Left renal cortex interstitium (tissue), 4 donors: ENCODE measurements around the gene NCAPD3. TPM values are rescaled to one million over a fixed set of nuclear protein-coding genes. Genes with fewer than 3 reads are reported as not detected.

Source experiments
- DNase-seq, 4 donors: peaks; one replicate each; pipeline ENCODE4 v3.0.0-alpha.2; 2013; ENCODE audit warnings: low read depth in 4 of 4, low spot score in 2 of 4, missing footprints in 1 of 4
- polyA plus RNA-seq, 4 donors: library from polyadenylated mRNA; unstranded; fragments of 120-200 nt; gene quantifications; one replicate each; pipeline ENCODE4 v1.2.1, GENCODE V29; 2013; ENCODE audit not compliant: insufficient read length in 4 of 4

NCAPD3 gene
- polyA plus RNA-seq, 4 donors: 24.0 to 38.7 (median 33.5) TPM

DNA sequence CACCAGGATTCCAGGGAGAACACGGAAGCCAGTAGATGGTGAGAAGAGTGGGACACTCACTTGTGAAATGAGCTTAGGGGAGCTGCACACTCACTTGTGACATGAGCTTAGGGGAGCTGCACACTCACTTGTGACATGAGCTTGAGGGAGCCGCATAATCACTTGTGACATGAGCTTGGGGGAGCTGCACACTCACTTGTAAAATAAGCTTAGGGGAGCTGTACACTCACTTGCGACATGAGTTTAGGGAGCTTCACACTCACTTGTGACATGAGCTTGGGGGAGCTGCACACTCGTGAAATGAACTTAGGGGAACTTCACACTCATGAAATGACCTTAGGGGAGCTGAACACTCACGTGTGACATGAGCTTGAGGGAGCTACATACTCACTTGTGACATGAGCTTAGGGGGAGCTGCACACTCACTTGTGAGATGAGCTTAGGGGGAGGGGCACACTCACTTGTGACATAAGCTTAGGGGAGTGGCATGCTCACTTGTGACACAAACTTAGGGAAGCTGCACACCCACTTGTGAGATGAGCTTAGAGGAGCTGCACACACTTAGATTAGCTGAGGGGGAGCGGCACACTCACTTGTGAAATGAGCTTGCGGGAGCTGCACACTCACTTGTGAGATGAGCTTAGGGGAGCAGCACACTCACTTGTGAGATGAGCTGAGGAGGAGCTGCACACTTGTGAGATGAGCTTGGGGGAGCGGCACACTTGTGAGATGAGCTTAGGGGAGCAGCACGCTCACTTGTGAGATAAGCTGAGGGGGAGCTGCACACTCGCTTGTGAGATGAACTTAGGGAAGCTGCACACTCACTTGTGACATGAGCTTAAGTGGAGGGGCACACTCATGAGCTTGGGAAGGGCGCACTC is 59.0 kb downstream of the NCAPD3 start:
- DNase-seq: no peak

DNA sequence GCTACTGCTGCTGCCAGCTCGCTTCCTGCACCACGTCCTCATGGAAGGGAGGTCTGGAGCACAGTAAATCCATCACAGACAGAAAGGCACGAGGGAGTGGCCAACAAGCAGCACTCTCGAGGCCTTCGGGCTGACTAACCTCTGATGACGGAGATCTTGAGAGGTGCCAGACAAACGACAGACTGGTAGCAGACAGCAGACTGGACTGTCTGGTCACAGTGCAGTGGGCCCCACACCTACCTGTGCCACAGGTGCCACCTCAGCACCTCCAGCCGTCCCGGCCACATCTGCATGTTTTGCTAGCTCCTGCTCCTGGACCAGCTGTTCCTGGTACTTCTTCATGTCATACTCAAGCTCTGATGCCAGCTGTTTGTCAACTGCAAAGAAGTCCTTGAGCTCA is 64.1 kb downstream of the NCAPD3 start:
- no peak for DNase-seq

DNA sequence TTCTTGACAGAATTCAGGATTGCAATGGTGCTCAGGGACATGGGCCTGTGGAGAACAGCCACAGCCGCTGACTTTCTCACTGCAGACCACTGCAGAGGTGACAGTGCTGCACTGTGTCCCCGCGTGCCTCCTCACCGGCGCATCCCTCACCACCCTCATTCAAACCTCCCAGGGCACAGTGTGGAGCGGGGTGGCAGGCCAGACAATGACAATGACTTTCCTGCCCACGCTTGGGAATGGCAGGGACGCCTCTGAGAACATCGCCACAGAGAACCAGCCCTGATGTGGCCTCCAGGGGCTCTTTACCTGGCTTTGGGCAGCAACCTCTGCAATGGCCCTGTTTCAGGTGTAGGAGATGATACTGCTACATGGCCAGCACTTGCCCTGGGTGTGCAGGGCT is 65.7 kb downstream of the NCAPD3 start:
- no peak for DNase-seq

DNA sequence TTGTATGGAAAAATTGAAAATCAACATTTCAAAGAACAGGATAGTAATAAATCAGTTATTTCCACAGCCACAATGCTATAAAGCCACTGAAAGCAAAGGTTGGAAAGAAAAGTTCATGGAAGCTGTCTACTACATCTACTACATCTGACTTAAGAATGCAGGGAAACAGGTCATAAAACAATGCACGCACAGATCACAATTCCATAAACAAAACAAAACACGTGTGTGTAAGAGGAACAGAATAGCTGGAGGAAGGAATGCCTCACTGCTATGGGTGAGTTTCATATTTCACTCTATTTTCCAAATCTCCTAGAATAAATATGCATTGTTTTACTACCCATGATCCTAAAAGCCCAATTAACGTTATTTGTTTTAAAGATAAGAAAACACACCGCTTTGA is 66.3 kb downstream of the NCAPD3 start:
- DNase-seq: no peak

DNA sequence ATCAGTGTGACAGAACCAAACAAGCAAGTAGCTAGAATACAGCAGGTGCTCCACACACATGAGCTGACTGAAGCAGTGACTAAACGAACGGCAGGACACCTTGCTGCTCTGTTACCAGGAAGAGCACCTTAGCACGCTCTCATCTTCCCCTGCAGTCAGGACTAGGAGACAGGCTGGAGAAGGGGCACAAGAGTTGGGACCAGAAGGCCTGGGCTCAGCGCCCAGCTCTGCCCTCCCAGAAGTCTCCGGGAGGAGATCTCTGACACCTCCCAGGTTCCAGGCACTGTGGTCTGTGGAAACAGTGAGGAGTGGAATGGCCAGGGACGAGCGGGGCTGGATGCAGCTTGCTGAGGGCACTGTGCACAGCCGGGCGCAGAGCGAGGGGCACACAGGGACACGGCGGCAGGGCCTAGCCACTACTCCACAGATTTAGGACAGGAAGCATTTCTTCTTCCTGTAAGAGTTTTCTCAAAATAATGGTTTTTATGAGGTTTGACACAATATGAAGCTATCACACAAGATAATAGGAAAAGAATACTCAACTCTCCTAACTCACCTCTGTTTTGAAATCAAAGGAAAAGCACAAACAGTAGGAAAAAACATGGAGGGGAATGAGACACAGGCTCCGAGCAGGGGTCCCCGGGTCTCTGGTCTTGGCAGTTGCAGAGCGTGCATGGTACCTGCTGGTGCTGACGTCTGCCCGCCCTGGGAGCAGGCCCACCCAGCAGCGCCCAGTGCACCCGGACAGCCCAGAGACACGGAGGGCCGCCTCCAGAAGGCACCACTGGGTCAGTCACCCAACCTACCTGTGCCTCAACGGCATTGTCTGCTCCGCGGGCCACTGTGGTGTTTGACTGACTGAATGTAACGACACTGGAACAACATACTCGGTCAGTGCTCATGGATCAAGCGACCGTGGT is 67.6 kb downstream of the NCAPD3 start:
- DNase-seq: no peak

DNA sequence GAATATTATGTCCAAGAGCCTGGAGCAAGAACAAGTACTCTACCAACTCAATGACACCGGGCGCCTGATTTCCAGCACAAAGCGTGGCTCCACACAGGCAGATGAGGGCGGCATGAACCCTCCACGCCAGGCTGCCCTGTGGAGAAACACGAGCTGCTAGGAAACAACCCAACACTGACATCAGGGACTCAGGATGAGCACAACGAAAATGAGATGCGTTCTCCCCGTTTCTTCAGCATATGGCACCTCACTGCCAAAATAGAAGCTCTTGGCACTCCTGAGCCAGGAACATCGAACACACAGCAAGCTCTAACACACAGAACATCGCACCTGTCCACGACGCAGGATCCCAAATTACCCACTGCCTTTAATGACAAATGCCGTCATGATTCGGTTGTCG is 68.3 kb downstream of the NCAPD3 start:
- no peak for DNase-seq

DNA sequence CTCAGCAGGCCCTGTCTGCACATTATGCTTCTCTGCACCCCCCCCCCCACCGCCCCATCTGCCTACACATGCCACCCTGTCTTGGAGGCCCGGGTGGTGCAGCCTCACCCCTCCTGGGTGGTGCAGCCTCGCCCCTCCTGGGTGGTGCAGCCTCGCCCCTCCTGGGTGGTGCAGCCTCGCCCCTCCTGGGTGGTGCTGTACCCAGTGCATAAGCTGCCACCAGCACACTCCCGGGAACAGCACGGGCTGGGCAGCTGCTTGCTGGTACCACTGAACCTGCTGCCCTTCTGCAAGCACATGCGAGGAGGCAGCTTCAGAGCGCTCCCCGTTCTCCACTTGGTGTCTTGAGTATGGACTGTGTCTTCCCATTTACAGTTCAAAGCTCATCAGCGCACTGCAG is 69.3 kb downstream of the NCAPD3 start:
- DNase-seq: no peak

DNA sequence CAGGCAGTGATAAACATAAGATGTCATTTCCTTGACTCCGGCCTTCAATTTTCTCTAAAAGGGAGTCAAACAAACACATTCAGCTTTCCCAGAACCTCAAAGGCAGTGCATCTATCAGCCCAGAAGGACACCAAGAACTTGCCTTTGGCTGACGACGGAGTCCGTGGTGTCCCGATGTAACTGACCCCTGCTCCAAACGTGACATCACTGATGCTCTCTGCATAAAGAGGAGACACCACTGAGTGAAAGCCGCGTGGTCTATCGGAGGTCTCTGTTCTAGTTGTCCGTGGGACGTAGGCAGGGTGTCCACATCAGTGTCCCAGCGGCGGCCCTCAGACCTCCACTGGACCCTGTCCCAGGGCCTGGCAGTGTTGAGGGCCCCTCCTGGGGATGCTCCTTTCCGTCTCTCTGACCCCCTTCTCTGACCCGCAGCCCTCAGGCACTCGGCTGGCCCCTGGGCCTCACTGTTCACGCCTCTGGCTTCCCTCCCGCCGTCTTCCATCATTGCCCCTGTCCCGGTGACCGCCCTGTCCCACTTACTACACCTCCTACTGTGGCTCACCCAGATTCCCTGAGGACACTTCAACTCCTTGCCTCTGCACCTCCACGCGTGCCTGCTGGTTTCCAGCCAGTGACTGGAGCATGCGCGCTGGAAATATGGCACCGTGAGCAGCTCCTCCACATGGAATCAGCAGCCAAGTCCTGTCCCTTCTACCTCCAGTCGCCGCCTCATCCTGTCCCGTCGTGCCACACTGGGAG is 70.4 kb downstream of the NCAPD3 start:
- DNase-seq: no peak

DNA sequence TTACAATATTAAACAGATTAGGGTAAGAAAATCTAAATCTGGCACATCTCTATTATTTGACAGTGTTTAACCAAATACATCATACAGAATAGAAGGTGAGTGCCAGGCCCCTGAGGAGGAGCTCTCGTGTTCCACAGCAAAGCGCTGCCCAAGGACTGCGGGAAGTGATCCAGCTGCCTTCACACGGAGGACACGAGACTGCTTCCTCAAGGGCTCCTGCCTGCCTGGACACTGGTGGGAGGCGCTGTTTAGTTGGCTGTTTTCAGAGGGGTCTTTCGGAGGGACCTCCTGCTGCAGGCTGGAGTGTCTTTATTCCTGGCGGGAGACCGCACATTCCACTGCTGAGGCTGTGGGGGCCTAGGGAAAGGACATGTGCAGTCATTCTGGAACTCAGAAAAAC is 71.1 kb downstream of the NCAPD3 start:
- DNase-seq: no peak

DNA sequence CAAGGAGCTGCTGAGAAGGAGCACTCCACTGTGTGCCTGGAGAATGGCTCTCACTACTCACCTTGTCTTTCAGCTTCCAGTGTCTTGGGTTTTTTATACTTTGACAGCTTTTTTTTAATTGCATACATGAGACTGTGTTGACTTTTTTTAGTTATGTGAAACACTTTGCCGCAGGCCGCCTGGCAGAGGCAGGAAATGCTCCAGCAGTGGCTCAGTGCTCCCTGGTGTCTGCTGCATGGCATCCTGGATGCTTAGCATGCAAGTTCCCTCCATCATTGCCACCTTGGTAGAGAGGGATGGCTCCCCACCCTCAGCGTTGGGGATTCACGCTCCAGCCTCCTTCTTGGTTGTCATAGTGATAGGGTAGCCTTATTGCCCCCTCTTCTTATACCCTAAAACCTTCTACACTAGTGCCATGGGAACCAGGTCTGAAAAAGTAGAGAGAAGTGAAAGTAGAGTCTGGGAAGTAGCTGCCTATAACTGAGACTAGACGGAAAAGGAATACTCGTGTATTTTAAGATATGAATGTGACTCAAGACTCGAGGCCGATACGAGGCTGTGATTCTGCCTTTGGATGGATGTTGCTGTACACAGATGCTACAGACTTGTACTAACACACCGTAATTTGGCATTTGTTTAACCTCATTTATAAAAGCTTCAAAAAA is 72.6 kb downstream of the NCAPD3 start:
- DNase-seq: no peak

DNA sequence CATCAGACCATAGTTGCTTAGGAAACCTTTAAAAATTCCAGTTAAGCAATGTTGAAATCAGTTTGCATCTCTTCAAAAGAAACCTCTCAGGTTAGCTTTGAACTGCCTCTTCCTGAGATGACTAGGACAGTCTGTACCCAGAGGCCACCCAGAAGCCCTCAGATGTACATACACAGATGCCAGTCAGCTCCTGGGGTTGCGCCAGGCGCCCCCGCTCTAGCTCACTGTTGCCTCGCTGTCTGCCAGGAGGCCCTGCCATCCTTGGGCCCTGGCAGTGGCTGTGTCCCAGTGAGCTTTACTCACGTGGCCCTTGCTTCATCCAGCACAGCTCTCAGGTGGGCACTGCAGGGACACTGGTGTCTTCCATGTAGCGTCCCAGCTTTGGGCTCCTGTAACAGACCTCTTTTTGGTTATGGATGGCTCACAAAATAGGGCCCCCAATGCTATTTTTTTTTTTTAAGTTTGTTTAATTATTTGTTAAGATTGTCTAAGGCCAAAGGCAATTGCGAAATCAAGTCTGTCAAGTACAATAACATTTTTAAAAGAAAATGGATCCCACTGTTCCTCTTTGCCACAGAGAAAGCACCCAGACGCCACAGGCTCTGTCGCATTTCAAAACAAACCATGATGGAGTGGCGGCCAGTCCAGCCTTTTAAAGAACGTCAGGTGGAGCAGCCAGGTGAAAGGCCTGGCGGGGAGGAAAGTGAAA is 73.4 kb downstream of the NCAPD3 start:
- DNase-seq: no peak

DNA sequence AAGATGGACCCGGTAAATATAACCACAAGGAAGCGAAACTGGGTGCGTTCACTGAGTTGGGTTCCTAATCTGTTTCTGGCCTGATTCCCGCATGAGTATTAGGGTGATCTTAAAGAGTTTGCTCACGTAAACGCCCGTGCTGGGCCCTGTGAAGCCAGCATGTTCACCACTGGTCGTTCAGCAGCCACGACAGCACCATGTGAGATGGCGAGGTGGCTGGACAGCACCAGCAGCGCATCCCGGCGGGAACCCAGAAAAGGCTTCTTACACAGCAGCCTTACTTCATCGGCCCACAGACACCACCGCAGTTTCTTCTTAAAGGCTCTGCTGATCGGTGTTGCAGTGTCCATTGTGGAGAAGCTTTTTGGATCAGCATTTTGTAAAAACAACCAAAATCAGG is 74.4 kb downstream of the NCAPD3 start:
- DNase-seq: no peak

DNA sequence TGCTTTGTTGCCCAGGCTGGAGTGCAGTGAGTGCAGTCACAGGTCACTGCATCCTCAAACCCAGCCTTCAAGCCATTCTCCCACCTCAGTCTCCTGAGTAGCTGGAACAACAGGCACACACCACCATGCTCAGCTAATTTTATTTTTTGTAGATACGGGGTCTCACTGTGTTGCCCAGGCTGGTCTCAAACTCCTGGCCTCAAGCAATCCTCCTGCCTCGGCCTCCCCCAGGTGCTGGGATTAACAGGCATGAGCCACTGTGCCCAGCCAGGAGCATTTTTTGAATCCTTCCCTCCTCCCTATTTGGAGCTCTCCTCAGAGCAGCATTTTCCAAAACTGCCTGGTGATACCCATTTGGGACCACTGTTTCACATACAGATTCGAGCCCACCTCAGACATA is 77.2 kb downstream of the NCAPD3 start:
- no peak for DNase-seq

DNA sequence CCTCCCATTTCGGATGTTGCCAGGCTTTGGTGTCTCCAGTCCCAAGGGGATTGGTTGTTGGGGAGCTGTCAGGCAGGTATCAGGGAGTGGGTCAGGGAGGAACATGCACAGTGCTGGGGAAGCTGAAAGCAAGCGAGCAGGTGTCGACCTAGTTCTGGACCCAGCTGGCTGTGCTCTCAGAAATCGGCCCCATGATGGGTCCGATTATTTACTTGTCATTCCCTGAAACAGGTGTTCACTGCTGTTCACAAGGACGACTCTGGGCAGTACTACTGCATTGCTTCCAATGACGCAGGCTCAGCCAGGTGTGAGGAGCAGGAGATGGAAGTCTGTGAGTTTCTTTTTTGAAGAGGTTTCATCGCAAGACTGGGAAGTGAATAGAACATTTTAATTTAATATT is 78.1 kb downstream of the NCAPD3 start:
- no peak for DNase-seq

DNA sequence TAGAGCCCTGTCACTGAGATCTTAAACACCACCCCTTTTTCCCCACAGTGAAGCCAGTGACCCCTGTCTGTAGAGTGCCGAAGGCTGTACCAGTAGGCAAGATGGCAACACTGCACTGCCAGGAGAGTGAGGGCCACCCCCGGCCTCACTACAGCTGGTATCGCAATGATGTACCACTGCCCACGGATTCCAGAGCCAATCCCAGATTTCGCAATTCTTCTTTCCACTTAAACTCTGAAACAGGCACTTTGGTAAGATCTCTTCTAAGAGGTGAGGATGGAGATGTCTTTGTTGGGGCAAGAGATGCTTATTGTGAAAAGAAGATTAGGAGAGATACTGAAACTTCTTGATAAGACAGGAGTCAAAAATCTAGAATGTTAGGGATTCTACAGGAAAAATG is 79.0 kb downstream of the NCAPD3 start:
- no peak for DNase-seq

DNA sequence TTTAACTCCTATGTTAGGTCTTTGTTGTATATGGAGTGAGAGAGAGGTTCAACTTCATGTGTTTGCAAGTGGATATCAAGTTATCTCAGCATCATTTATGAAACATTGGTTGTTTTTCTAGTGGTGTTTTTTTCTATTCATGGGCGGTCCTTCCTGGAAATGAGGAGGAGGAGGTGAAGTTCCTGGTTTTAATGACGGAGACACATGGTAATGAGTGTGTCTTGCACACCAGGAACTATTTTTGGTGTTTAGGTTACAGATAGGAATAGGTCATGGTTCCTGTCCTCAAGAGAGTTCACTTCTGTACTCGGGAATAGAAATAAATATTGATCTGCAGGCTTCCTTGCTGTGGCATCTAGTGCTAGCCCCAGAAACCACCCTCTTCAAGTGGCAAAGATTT is 80.0 kb downstream of the NCAPD3 start:
- no peak for DNase-seq

DNA sequence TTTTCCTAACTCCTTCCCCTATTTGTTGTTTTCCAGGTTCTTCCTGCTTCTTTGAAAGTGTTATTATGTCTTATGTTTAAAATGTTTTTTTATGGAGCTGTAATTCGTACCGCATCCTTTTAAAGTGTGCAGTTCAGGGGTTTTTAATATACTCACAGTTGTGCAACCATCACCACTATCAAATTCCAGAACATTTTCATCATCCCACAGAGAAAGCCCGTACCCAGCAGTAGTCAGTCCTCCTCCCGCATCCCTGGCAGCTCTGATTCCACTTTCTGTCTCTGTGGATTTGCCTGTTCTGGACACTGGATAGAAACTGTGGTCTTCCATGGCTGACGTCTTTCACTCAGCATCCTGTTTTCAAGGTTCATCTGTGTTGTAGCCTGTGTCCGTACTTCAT is 81.2 kb downstream of the NCAPD3 start:
- no peak for DNase-seq

DNA sequence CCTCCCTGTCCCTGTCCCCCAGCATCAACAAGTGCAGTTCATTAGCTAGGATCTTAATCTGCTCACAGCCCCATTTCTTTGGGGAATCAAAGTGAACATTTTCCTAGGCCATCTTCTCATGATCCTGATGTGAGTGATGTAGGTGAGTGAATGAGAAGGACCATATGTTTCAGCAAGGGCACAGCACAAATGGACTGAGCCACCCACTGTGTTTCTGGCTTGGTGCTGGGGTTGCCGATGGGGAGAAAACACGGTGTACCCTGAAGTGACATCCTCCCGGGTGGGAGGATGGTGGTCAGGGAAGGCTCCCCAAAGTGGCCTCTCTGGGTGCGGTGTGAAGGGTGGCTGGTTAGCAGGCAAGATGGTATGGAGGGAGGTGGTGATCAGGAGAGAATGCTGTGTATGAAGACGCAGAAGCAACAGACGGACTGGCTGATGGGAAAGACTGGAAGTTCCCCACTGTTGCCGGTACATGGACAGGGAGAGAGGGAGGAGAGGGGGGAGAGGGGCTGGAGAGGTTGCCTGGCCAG is 82.7 kb downstream of the NCAPD3 start:
- no peak for DNase-seq

DNA sequence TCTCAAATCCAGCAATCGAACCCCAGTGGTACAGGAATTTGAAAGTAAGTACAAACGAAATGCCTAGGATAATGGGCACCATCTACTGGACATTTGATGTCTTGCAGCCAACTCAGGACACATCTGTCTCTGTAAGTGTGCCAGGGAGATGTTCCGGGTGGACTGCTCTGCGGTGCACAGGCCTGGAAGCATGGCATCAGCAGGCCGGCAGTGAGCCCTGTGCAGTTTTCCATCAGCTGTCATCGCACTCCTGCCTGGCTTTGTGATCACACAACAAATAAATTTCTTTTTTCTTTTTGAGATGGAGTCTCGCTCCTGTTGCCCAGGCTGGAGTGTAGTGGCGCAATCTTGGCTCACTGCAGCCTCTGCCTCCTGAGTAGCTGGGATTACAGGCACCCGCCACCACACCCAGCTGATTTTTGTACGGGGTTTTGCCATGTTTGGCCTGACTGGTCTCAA is 83.9 kb downstream of the NCAPD3 start:
- peak in 3 of 4 donors; percentile 52 to 68 (median 53) for DNase-seq
